Measurements from ENCODE around the gene SLC16A9.
A peak's percentile ranks its signal among the peaks of the same experiment; 100 is the strongest.

The SLC16A9 gene

GRCh38 chr10:59719374-59719773, 9.7 kb upstream of the SLC16A9 start:
- DNase-seq, result no peak

GRCh38 chr10:59718257-59718656, 8.6 kb upstream of the SLC16A9 start:
- DNase-seq, result no peak

- no peak for DNase-seq
These were observed 3.7 kb upstream of the SLC16A9 start for GRCh38 chr10:59713196-59713821.

- DNase-seq, result no peak
These were observed 2.3 kb upstream of the SLC16A9 start for GRCh38 chr10:59711871-59712494.

GRCh38 chr10:59708816-59709394, 745 bp downstream of the SLC16A9 start:
- no peak for DNase-seq

- no peak for DNase-seq
These were observed 2.5 kb downstream of the SLC16A9 start for GRCh38 chr10:59706851-59707797.

GRCh38 chr10:59705931-59706330, 3.7 kb downstream of the SLC16A9 start:
- DNase-seq, result no peak

- DNase-seq, result no peak
These were observed 5.0 kb downstream of the SLC16A9 start for GRCh38 chr10:59704630-59705029.

- DNase-seq, result no peak
These were observed 7.3 kb downstream of the SLC16A9 start for GRCh38 chr10:59702347-59702746.

GRCh38 chr10:59700709-59701108, 8.9 kb downstream of the SLC16A9 start:
- no peak for DNase-seq

GRCh38 chr10:59698326-59698725, 11.3 kb downstream of the SLC16A9 start:
- no peak for DNase-seq

- DNase-seq, result no peak
These were observed 14.0 kb downstream of the SLC16A9 start for GRCh38 chr10:59695637-59696036.

- DNase-seq, result no peak
These were observed 14.7 kb downstream of the SLC16A9 start for GRCh38 chr10:59694936-59695335.

- DNase-seq, result no peak
These were observed 17.5 kb downstream of the SLC16A9 start for GRCh38 chr10:59692113-59692512.

- no peak for DNase-seq
These were observed 20.7 kb downstream of the SLC16A9 start for GRCh38 chr10:59688921-59689351.

GRCh38 chr10:59687657-59688056, 22.0 kb downstream of the SLC16A9 start:
- DNase-seq, result no peak

- DNase-seq, result no peak
These were observed 25.6 kb downstream of the SLC16A9 start for GRCh38 chr10:59684006-59684405.

- peak in 1 of 2 donors; percentile 1 for DNase-seq
These were observed 26.4 kb downstream of the SLC16A9 start for GRCh38 chr10:59682986-59683937.

- no peak for DNase-seq
These were observed 29.5 kb downstream of the SLC16A9 start for GRCh38 chr10:59680199-59680598.

- DNase-seq, result no peak
These were observed 30.8 kb downstream of the SLC16A9 start for GRCh38 chr10:59678884-59679301.

GRCh38 chr10:59677253-59677831, 32.3 kb downstream of the SLC16A9 start:
- DNase-seq, result no peak
